VCaP (cell line): ENCODE measurements around the gene MASP1.

Source experiments
- H3K27ac ChIP-seq: fragments of 450-650 bp; 2 replicates; pipeline ENCODE4 v1.5.1; 2017
- CTCF ChIP-seq: fragments of 450-650 bp; conservative IDR thresholded peaks from 2 replicates; pipeline ENCODE4 v1.5.1; 2017; ENCODE audit warnings: mild to moderate bottlenecking, moderate library complexity

MASP1 gene

GRCh38 chr3:187211532-187212195 lies 79.9 kb downstream of the MASP1 start:
- TF ChIP-seq CTCF = no peak
- H3K27ac ChIP-seq = no peak overlapping the region

GRCh38 chr3:187210545-187211327 lies 80.8 kb downstream of the MASP1 start:
- H3K27ac ChIP-seq = no peak overlapping the region

GRCh38 chr3:187210091-187210490 lies 81.4 kb downstream of the MASP1 start:
- H3K27ac ChIP-seq = no peak overlapping the region
- TF ChIP-seq CTCF = no peak

More at GRCh38 chr3:187210545-187211327, 80.8 kb downstream of the MASP1 start:
- TF ChIP-seq CTCF = no peak

GRCh38 chr3:187209491-187209890 lies 82.0 kb downstream of the MASP1 start:
- no peak for TF ChIP-seq CTCF
- no peak overlapping the region for H3K27ac ChIP-seq

GRCh38 chr3:187208159-187208558 lies 83.4 kb downstream of the MASP1 start:
- no peak overlapping the region for H3K27ac ChIP-seq
- TF ChIP-seq CTCF = no peak

- TF ChIP-seq CTCF = no peak
- no peak overlapping the region for H3K27ac ChIP-seq
Measured at GRCh38 chr3:187207624-187208023, 83.9 kb downstream of the MASP1 start.

- TF ChIP-seq CTCF = no peak
- H3K27ac ChIP-seq = no peak overlapping the region
Measured at GRCh38 chr3:187207062-187207461, 84.5 kb downstream of the MASP1 start.
